HG02973 (cell line): ENCODE measurements around the gene SARS1.
A peak's percentile ranks its signal among the peaks of the same experiment; 100 is the strongest.
"Not testable (repeated sequence)": the region's sequence is repeated elsewhere in the genome, so short reads cannot be mapped to it uniquely, and the experiment has no call there.

ENCODE experiments used
- ATAC-seq: cut with Tn5 transposase; IDR thresholded peaks from one replicate; pipeline ENCODE4 v1.9.1; 2021; ENCODE audit warnings: moderate library complexity; ENCODE audit not compliant: unreplicated experiment

Gene SARS1, protein sequence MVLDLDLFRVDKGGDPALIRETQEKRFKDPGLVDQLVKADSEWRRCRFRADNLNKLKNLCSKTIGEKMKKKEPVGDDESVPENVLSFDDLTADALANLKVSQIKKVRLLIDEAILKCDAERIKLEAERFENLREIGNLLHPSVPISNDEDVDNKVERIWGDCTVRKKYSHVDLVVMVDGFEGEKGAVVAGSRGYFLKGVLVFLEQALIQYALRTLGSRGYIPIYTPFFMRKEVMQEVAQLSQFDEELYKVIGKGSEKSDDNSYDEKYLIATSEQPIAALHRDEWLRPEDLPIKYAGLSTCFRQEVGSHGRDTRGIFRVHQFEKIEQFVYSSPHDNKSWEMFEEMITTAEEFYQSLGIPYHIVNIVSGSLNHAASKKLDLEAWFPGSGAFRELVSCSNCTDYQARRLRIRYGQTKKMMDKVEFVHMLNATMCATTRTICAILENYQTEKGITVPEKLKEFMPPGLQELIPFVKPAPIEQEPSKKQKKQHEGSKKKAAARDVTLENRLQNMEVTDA

DNA sequence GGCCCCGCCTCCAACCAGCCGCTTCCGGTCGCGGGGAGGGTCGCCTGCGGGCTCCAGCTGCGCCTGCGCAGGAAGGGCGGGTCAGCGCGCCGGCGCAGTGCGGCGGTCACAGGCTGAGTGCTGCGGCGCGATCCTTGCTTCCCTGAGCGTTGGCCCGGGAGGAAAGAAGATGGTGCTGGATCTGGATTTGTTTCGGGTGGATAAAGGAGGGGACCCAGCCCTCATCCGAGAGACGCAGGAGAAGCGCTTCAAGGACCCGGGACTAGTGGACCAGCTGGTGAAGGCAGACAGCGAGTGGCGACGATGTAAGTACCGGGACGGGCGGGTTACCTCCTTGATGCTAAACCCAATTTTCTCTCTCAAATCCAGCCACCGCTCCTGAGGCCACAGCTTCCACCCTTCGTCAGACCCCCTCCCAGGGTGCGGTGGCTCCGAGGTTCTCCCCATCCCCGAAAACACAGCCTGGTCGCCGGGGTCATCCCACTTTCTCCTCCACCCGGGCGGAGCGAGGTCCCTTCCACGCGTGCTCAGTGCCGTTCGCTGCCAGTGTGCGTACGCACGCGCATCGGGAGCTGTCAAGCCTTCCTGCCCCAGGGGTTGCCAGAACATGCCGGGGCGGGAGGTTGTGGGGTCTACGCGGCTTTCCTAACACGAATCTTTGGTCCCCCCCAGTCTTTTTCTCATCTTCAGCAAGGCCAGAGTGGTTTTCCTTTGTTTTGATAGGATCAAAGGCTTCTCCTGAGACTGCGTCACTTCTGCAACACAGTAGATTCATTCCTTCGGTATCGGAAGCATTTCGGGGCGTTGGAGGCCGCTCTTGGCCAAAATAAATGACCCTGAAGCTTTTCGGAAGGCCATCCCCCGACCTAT, at the start of gene SARS1:
SARS1 (plus strand) TSS at position 95 of the 870 bp plus-strand sequence; CDS start at position 170, 75 bp downstream.
- peak; percentile 67 for ATAC-seq

DNA sequence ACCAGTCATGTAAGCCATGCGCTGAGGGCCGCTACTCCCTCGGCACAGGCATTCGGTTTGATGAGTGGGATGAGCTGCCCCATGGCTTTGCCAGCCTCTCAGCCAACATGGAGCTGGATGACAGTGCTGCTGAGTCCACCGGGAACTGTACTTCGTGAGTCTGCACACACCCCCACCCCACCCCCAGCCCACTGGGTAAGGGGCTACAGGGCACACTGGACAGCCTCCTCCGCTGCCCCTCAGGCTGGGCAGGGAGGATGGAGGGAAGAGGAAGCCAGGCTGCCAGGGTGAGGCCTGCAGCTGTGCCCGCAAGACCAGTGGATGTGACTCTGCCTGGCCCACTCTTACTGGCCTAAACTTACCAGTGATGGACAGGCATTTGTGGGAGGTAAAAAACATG, 49.2 kb upstream of the SARS1 start:
- ATAC-seq, result no peak

DNA sequence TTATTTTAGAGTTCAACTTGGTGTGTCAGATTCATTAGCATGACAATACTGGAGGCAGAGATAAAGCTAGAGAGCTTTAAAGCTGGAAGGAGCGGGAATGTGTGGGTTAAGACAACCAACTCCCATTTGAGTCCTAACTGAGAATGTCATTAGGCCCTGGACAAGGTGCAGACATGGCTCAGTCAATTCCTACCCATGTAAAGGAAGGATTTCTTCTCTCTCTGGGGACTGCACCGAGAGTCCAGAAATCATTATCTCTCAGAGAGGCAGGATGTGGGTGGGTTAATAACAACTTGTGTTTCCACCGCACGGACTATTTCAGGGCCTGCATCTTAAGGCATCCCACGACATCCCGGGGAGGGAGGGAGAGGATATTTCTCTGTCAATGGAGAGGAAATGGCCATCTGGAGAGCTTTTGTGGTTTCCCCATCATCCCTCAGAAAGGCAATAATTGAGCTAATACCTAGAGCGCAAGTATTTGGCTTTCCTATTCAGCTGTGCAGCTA, 46.7 kb upstream of the SARS1 start:
- ATAC-seq, result peak; percentile 60

DNA sequence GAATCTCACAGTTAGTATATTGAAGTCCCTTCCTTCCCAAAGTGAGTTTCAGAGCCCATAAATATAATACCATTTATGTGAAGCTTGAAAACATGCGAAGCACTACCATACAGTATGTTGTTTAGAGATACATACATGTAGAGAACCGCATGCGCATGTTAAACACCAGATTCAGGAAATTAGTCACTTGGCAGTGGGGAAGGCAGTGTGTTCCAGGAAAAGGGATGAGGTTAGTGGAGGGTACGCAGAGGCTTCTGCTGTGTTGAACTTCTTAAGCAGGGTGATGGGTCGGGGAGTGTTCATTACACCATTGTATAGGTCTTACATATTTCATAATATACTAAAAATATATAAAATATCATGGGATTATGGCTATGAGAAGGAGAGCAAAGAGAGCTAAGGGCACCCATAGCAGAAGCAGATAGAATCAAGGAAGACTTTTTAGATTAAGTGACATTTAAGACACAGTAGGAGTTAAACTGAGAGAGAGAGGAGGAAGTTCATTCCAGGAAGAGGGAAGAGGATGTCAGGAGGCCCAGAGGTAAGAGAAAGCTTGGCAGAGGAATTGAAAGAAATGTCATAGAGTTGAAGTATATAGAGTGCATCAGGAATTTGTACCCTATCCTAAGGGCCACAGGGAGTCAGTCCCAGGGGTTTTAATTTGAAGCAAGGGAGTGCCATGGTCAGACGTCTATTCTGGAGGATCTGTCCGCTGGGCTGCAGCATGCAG, 43.5 kb upstream of the SARS1 start:
- ATAC-seq, result no peak

DNA sequence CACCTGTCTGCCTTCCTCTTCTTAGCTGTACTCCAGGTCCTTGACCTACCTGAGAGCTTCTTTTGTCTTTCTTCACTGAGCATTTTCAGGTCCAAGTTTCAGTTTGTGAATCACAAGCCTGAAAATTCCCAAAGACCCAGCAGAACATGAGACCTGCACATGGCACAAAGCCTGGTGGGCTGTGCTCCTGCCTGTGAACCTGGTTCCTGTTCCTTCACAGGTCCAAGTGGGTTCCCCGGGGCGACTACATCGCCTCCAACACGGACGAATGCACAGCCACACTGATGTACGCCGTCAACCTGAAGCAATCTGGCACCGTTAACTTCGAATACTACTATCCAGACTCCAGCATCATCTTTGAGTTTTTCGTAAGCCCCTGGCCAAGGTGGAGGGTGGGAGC, 42.1 kb upstream of the SARS1 start:
- no peak for ATAC-seq

DNA sequence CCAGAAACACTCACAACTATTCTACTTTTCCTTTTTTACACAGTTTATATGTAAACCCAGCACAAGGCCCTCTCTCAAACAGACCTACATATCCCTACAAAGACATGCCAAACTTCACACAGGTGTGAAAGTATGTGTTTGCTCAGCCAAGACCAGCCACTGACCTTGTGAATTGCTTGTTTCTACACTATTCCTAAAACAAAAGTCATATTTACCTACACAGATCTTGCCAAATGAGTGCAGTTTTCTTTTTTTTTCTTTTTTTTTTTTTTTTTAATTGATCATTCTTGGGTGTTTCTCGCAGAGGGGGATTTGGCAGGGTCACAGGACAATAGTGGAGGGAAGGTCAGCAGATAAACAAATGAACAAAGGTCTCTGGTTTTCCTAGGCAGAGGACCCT, 37.4 kb upstream of the SARS1 start:
- not testable (repeated sequence) for ATAC-seq

DNA sequence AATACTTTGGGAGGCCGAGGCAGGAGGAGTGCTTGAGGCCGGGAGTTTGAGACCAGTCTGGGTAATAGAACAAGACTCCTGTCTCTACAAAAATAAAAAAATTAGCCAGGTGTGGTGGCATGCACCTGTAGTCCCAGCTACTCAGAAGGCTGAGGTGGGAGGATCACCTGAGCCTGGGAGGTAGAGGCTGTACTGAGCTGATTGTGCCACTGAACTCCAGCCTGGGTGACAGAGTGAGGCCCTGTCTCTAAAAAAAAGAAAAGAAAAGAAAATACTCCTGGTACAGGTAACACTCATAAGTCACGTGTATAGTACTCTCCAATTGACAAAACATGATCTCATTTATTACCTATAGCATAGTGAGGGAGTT, 33.0 kb upstream of the SARS1 start:
- ATAC-seq, result not testable (repeated sequence)

DNA sequence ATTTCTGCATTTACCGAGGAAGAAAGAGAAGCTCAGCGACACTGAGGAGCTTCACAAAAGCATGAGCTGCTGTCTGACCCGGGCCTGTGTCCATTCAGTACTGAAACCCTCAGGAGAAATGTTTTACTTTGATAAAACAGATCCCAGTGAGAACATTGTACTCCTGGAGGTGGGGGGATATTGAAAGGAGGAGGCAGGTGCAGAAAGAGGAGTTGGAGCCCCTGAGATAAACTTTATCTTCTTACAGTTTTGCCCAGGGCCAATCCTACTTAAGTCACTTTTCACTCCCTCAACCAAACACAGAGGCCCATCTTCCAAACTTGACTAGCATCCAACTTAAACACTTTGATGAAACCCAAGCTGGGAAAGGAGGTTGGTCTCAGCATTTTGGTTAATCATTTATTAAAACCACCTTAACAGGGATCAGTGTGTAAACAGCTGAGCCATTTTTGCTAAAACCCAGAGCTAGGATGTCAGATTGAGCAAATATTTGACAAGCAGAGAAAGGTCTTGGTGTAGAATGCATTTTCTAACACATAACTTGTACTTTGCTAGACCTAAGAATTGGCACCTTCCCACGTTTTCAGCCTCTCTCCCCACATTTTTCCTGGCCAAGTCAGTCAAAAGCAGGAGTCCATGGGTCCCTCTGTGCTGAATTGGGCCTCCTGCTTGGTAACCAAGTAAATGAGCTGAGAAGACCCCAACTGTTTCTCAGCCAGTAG, 32.5 kb upstream of the SARS1 start:
- ATAC-seq, result no peak

DNA sequence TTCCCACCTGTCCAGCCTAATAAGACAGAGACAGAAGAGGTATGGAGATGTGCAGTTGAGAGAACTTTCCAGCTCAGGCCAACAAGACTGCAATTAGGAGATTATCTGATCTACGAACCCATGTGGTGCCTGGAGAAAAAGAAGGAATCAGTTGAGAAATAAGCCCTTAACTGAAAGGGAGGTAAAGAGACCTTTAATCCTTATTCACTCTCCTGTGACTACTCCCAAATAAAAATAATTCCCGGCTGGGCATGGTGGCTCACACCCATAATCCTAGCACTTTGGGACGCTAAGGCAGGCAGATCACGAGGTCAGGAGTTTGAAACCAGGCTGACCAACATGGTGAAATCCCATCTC, 31.9 kb upstream of the SARS1 start:
- no peak for ATAC-seq

DNA sequence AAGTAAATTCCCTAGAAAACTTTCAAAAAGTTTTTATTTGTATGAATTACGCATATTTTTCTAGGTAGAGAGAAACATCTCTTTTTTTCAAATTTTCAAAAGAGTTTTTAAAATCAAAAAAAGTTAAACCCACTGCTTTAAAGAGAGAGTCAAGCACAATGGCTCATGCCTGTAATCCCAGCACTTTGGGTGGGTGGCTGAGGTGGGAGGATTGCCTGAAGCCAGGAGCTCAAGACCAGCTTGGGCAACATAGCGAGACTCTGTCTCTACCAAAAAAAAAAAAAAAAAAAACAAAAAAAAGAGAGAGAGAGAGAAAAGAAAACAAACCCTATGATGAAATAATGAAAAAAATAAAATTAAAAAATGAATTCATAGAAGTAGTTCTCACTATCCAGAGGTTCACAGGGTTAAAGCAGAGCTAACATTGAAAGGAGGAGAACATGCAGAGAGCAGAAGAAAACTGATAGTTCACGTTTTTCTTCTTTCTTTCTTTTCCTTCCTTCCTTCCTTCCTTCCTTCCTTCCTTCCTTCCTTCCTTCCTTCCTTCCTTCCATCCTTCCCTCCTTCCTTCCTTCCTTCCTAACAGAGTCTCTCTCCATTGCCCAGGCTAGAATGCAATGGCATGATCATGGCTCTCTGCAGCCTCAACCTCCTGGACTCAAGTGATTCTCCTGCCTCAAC, 30.5 kb upstream of the SARS1 start:
- no peak for ATAC-seq

DNA sequence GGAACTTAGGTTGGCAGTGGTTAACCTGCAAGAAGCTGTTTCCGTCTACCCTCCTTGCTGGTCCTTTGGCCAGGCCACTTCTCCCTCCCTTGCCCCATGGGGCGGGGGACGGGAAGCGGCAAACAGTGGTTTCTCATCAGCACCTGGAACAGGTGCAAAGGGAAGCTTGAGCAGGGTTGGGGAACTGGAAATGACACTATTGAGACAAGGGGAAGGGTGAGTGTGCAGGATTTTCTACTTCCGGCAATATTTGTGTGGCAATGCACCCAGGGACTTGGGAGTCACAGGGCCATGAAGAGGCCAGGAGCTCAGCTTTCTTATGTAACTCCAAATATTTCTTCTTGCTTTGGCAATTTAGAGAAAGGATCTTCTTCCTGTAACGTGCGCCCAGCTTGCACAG, 29.0 kb upstream of the SARS1 start:
- ATAC-seq, result no peak

DNA sequence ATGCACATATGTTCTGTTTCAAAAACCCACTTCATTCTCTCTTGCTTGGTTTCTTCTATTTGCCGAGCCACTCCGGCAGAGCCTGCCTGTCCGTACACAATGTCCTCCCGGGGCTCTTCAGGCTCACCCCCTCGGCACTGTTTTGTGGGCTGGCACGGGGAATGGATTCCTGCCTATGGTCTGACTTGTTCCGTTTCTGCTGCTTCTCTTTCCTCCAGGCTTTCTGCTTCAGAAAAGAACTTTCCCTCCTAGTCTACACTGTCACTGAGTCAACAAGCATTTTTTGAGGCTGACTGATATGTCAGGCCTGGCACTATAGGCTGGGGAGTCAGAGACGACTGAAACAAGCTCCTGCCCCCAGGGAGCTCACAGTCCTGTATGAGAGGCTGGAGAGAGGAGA, 28.4 kb upstream of the SARS1 start:
- no peak for ATAC-seq

DNA sequence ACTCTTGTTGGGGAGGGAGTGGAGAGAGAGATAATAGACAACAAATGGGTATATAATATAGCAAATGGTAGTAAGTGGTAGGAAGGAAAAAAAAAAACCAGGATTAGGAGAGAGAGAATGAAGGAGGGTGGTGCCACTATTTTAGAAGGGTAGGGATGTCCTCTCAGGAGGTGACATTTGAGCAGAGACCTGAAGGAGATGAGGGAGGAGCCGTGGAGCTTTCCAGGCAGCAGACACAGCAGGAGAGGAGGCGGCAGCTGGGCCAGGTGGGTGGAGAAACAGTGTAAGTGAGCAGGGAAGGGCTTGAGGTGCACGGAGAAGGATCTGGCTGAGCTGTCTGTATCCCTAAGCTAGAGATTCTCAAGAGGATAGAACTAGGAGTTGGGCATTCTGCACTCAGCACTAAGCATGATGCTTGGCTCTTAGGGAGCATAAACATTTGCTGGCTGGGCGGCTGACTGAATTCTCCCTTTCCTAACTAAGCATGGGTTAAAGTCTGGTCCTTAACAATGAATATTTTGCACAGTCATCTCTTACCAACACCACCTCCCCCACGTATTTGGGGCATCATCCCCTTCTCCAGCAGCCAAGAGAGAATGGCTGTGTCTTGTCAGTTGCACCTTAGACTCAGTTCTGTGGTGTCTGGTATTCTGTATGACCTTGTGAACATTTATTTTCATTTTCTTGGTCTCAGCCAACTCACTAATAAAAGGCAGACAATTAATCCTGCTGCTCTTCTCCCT, 27.6 kb upstream of the SARS1 start:
- no peak for ATAC-seq

DNA sequence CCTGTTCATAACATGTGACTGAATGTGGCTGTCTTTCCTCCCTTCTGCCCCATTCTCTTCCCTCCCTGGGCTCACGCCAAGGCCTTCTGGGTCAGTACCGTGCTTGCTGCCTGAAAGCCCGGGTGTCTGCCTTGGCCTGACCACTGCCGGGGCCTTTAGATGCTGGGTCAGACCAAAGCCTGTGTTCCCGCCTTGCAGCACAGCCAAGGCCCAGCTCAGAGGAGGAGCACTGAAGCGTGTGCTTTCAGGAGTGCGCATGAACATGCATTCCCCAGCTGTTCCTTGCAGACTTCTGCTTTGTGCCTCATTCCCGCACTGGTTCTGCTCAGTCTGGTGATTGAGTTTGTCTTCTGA, 27.0 kb upstream of the SARS1 start:
- no peak for ATAC-seq

DNA sequence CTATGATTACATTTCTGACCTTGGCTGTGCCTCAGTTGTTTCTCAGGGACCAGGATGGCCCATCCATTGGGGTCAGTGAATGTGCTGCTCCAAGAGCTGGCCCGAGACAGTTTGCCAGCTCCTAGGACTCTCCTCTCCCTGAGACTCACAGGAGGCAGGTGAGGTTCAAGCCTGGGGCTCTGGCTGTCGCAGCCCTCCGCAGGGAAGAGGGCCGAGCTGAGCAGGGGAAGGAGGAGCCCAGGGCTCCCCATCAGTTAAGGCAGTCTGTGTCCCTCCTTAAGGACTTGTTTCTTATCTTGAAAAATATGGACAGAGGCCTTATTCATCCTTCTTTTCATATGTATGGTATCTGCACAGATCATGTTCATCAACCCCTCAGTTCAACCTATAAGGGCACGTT, 26.6 kb upstream of the SARS1 start:
- ATAC-seq, result no peak

DNA sequence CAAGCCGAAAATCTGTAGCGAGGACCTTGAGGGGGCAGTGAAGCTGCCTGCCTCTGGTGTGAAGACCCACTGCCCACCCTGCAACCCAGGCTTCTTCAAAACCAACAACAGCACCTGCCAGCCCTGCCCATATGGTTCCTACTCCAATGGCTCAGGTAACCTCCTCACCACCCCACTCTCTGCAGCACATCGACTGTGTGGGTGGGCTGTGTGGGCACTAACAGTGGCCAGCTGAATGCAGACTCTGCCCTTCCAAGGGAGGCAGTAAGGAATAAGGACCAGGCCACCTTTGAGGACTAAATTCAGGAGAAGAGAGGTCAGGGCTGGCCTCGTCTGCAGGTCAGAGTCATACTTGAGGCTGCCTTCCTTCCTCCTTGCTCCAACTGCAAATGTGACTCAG, 25.5 kb upstream of the SARS1 start:
- no peak for ATAC-seq

DNA sequence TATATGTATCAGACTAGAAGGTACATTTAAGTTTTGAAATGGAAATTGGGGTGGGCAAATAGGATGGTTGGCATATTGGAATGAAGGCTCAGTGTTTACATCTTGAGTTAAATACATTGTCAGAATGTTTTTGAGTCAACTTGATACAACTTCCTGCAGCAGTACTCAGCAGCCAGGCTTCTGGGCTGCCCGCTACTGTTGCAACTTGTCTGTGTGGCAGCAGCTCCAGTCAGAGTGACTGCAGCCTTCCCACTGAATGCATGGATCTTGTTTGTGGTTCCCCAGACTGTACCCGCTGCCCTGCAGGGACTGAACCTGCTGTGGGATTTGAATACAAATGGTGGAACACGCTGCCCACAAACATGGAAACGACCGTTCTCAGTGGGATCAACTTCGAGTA, 24.9 kb upstream of the SARS1 start:
- no peak for ATAC-seq

DNA sequence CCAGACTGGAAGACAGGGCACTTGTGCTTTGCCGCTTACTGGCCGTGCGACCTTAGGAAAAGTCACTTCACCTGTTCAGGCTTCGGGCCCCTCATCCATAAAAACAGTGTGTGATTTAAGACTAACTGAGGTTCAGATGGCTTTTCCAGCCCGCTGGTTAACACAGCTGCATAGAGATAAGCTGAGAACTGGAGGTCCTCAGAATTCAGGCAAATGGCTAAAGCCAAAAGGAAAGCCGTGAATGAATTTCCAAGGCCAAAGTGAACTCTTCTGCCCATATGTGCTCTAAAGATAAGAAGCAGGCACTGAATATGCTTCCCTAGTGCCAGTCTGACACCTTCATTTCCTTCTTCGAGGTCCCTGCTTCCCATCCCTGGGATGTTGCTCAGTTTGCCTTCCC, 23.5 kb upstream of the SARS1 start:
- no peak for ATAC-seq

DNA sequence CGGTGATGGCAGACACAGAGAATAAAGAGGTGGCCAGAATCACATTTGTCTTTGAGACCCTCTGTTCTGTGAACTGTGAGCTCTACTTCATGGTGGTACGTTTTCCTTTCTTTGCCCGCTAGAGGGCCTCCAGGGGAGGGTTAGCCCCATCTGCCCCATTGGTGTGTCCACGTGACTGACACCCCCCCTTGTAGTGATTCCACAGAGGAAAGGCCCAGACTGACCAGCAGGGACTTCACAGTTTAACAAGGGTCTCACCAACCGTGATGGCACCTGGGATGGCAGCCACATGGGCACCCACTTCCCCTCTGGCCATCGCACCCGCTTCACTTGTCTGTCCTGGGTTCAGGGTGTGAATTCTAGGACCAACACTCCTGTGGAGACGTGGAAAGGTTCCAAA, 22.3 kb upstream of the SARS1 start:
- ATAC-seq, result no peak
